ENCODE results near the gene MOB3B.

MOB3B gene

DNA sequence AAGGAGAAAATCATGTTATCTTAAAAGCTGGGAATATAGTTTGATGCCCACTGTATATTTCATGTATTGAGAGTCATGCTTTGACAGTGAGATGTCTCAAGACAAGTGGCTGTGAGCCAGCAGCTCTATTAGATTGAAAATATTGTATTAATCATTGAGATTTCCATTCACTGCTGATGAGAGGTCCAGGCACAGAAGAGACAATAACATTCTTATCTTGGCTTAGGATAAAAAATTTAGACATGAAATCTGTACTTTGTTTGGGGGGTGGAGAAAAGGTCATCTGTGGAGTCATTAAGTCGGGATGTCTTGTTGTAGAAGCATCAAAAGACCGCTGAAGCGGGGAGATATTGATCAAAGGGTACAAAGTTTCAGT is 134.8 kb downstream of the MOB3B start:
- WGBS (ENCODE audit: extremely low coverage, insufficient coverage, insufficient read length): no CpG with 5 or more reads among the region's 3 CpGs

DNA sequence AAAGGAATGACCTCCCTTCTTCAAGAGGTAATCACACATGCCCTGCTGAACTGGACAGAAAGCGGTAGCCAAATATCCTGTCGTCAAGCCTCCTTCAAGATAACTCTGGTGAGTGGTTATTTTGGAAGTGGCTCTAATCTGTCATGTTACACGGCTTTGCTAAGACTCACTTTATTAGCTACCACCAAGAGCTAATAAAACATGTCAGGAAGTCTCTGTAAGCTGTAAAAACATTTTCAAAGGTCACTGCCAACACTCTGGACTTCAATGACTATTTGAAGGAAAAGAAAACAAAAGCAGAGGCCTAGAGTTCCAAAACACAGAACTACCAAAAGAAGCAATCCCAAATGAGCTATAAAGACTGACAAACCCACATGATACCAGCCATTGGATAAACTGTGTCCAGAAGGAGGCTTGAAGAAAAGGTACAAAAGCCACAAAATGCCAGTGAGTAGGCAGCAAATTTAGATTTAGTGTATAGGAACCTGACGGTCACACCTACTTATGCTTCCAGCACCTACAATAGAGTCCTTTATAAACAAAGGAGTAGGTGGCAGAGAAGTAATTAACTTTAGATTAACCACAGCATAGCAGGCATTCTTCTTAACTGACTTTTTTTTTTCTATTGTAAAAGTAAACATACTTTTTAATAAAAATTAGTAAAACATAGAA is 135.3 kb downstream of the MOB3B start:
- Histone ChIP-seq H3K9ac (ENCODE audit: low read length) (no peak overlapping the region), H2BK12ac (ENCODE audit: low read length) (no peak overlapping the region), H2BK5ac (ENCODE audit: low read depth, low read length, poor library complexity) (no peak overlapping the region), H3K18ac (ENCODE audit: low read length) (no peak overlapping the region), H3K23ac (ENCODE audit: low read length) (no peak overlapping the region), H2BK120ac (ENCODE audit: insufficient read depth, low read length, poor library complexity) (no peak overlapping the region), H2AFZ (ENCODE audit: insufficient read depth, low read length, poor library complexity) (no peak overlapping the region), H3K79me1 (ENCODE audit: low read length) (no peaks in the 10 kb centered on the region), H3K9me3 (ENCODE audit: insufficient read depth, low read depth, low read length) (no peaks in the 10 kb centered on the region), H4K12ac (ENCODE audit: low read depth, low read length) (no peak overlapping the region), H4K91ac (ENCODE audit: low read depth, low read length) (no peak overlapping the region), H3K4ac (ENCODE audit: low read depth, low read length) (no peak overlapping the region), H2AK5ac (ENCODE audit: low read length) (no peak overlapping the region), H3K79me2 (ENCODE audit: control insufficient read depth, insufficient read depth, low read length, poor library complexity) (no peaks in the 10 kb centered on the region), H3K36me3 (ENCODE audit: control insufficient read depth in 1 of 2, insufficient read depth in 2 of 2, low read length in 2 of 2) (no peaks in the 10 kb centered on the region), H4K8ac (ENCODE audit: low read depth, low read length) (no peak overlapping the region), H3K27ac (ENCODE audit: low read depth, low read length) (no peak overlapping the region), H3K4me1 (ENCODE audit: control insufficient read depth in 1 of 2, insufficient read depth in 2 of 2, low read length in 2 of 2) (peaks cover 0 to 15% of the 10 kb centered on the region in 2 experiments), H3K4me2 (ENCODE audit: low read length) (no peak overlapping the region), H3K27me3 (ENCODE audit: insufficient read depth, low read length) (no peaks in the 10 kb centered on the region), H3K14ac (ENCODE audit: low read length) (no peak overlapping the region), H3K4me3 (ENCODE audit: low read depth, low read length) (no peak overlapping the region)
- no peak for DNase-seq
- no CpG with 5 or more reads among the region's 4 CpGs for WGBS (ENCODE audit: extremely low coverage, insufficient coverage, insufficient read length)

More for the DNA sequence above, 134.8 kb downstream of the MOB3B start:
- Histone ChIP-seq H3K4ac (ENCODE audit: low read depth, low read length) (no peak overlapping the region), H2AK5ac (ENCODE audit: low read length) (no peak overlapping the region), H4K8ac (ENCODE audit: low read depth, low read length) (no peak overlapping the region), H3K4me2 (ENCODE audit: low read length) (no peak overlapping the region), H3K9me3 (ENCODE audit: insufficient read depth, low read depth, low read length) (no peaks in the 10 kb centered on the region), H3K36me3 (ENCODE audit: control insufficient read depth in 1 of 2, insufficient read depth in 2 of 2, low read length in 2 of 2) (no peaks in the 10 kb centered on the region), H2BK120ac (ENCODE audit: insufficient read depth, low read length, poor library complexity) (no peak overlapping the region), H3K27ac (ENCODE audit: low read depth, low read length) (no peak overlapping the region), H3K14ac (ENCODE audit: low read length) (no peak overlapping the region), H3K79me2 (ENCODE audit: control insufficient read depth, insufficient read depth, low read length, poor library complexity) (no peaks in the 10 kb centered on the region), H3K23ac (ENCODE audit: low read length) (no peak overlapping the region), H2BK12ac (ENCODE audit: low read length) (no peak overlapping the region), H3K4me1 (ENCODE audit: control insufficient read depth in 1 of 2, insufficient read depth in 2 of 2, low read length in 2 of 2) (peaks cover 0 to 15% of the 10 kb centered on the region in 2 experiments), H2BK5ac (ENCODE audit: low read depth, low read length, poor library complexity) (no peak overlapping the region), H3K18ac (ENCODE audit: low read length) (no peak overlapping the region), H3K79me1 (ENCODE audit: low read length) (no peaks in the 10 kb centered on the region), H4K12ac (ENCODE audit: low read depth, low read length) (no peak overlapping the region), H3K9ac (ENCODE audit: low read length) (no peak overlapping the region), H4K91ac (ENCODE audit: low read depth, low read length) (no peak overlapping the region), H3K4me3 (ENCODE audit: low read depth, low read length) (no peak overlapping the region), H2AFZ (ENCODE audit: insufficient read depth, low read length, poor library complexity) (no peak overlapping the region), H3K27me3 (ENCODE audit: insufficient read depth, low read length) (no peaks in the 10 kb centered on the region)
- DNase-seq: no peak

DNA sequence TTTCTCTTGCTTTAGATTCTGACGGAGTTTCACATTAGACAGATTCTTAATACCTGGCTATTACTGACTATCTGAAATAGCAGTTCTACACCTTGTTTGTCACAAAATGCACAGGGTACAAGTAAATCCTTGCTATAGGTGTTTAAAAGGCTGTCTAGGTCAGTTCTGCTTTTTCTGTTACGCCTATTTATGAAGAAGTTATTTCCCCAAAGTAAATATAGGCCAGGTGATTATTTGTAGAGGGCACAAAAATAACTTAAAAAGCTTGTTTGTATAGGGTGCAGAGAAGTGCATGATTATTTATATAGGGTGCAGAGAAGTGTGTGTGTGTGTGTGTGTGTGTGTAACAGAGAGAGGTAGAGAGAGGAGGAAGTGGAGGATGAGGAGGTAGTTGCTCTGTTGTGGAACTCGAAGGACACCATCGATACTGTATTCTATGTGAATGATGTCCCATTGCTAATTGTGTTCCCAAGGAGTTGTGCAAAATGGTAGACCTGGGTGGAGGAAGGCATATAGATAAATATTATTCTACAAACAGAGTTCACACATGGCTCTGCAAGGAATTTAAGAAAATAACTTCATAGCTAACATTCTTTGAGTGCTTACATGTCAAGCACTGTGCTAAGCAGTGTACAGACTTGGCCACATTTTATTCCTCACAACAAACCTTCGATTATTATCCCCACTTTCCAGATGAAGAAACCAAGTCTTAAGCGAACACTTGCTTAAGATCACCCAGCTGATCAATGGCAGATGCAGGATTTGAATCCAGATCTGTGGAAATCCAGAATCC is 136.4 kb downstream of the MOB3B start:
- Histone ChIP-seq H3K79me1 (ENCODE audit: low read length) (no peaks in the 10 kb centered on the region), H2AK5ac (ENCODE audit: low read length) (no peak overlapping the region), H4K8ac (ENCODE audit: low read depth, low read length) (no peak overlapping the region), H4K91ac (ENCODE audit: low read depth, low read length) (no peak overlapping the region), H3K4me2 (ENCODE audit: low read length) (no peak overlapping the region), H2AFZ (ENCODE audit: insufficient read depth, low read length, poor library complexity) (no peak overlapping the region), H3K79me2 (ENCODE audit: control insufficient read depth, insufficient read depth, low read length, poor library complexity) (no peaks in the 10 kb centered on the region), H3K9me3 (ENCODE audit: insufficient read depth, low read depth, low read length) (no peaks in the 10 kb centered on the region), H3K27me3 (ENCODE audit: insufficient read depth, low read length) (no peaks in the 10 kb centered on the region), H3K9ac (ENCODE audit: low read length) (no peak overlapping the region), H3K18ac (ENCODE audit: low read length) (no peak overlapping the region), H3K36me3 (ENCODE audit: control insufficient read depth in 1 of 2, insufficient read depth in 2 of 2, low read length in 2 of 2) (no peaks in the 10 kb centered on the region), H4K12ac (ENCODE audit: low read depth, low read length) (no peak overlapping the region), H3K4me1 (ENCODE audit: control insufficient read depth in 1 of 2, insufficient read depth in 2 of 2, low read length in 2 of 2) (peaks cover 0 to 15% of the 10 kb centered on the region in 2 experiments), H3K14ac (ENCODE audit: low read length) (no peak overlapping the region), H2BK5ac (ENCODE audit: low read depth, low read length, poor library complexity) (no peak overlapping the region), H3K23ac (ENCODE audit: low read length) (no peak overlapping the region), H3K27ac (ENCODE audit: low read depth, low read length) (no peak overlapping the region), H3K4ac (ENCODE audit: low read depth, low read length) (peak overlapping the region; percentile 41), H3K4me3 (ENCODE audit: low read depth, low read length) (no peak overlapping the region), H2BK120ac (ENCODE audit: insufficient read depth, low read length, poor library complexity) (no peak overlapping the region), H2BK12ac (ENCODE audit: low read length) (no peak overlapping the region)
- peak in 1 of 2 donors; percentile 47 for DNase-seq
- no CpG with 5 or more reads among the region's 6 CpGs for WGBS (ENCODE audit: extremely low coverage, insufficient coverage, insufficient read length)

DNA sequence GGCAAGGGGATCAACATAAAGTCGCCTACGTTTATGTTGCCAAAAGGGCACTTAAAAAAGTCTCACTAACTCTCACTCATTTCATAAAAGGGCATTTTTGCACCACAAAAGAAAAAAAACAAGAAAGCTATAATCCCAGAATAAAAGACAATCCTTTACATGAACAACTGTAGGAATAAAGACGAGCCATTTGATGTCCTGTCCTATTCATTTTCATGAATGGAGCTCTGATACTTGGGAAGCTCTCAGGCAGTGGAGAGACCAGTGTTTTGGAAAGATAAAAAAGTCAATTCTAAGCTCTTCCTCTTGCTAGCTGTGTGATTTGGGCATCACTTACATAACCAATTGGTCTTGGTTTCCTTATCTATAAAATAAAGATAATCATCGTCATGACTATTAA is 137.2 kb downstream of the MOB3B start:
- no peaks in the 10 kb centered on the region for H3K36me3 ChIP-seq (ENCODE audit: control insufficient read depth in 1 of 2, insufficient read depth in 2 of 2, low read length in 2 of 2)
- H4K91ac ChIP-seq (ENCODE audit: low read depth, low read length): no peak overlapping the region
- H3K18ac ChIP-seq (ENCODE audit: low read length): no peak overlapping the region
- no peak overlapping the region for H3K14ac ChIP-seq (ENCODE audit: low read length)
- no peak overlapping the region for H2BK5ac ChIP-seq (ENCODE audit: low read depth, low read length, poor library complexity)
- H3K79me1 ChIP-seq (ENCODE audit: low read length): no peaks in the 10 kb centered on the region
- no peak overlapping the region for H2AFZ ChIP-seq (ENCODE audit: insufficient read depth, low read length, poor library complexity)
- H3K27ac ChIP-seq (ENCODE audit: low read depth, low read length): no peak overlapping the region
- H4K12ac ChIP-seq (ENCODE audit: low read depth, low read length): no peak overlapping the region
- peaks cover 0 to 18% of the 10 kb centered on the region in 2 experiments for H3K4me1 ChIP-seq (ENCODE audit: control insufficient read depth in 1 of 2, insufficient read depth in 2 of 2, low read length in 2 of 2)
- H2BK12ac ChIP-seq (ENCODE audit: low read length): no peak overlapping the region
- H3K9me3 ChIP-seq (ENCODE audit: insufficient read depth, low read depth, low read length): no peaks in the 10 kb centered on the region
- no peak overlapping the region for H3K4me2 ChIP-seq (ENCODE audit: low read length)
- H3K27me3 ChIP-seq (ENCODE audit: insufficient read depth, low read length): no peaks in the 10 kb centered on the region
- no peak for DNase-seq
- H3K9ac ChIP-seq (ENCODE audit: low read length): no peak overlapping the region
- H2BK120ac ChIP-seq (ENCODE audit: insufficient read depth, low read length, poor library complexity): no peak overlapping the region
- no peak overlapping the region for H3K4me3 ChIP-seq (ENCODE audit: low read depth, low read length)
- no peak overlapping the region for H3K23ac ChIP-seq (ENCODE audit: low read length)
- no peak overlapping the region for H4K8ac ChIP-seq (ENCODE audit: low read depth, low read length)
- H3K4ac ChIP-seq (ENCODE audit: low read depth, low read length): no peak overlapping the region
- no peak overlapping the region for H2AK5ac ChIP-seq (ENCODE audit: low read length)
- WGBS (ENCODE audit: extremely low coverage, insufficient coverage, insufficient read length): no CpG with 5 or more reads among the region's 4 CpGs
- no peaks in the 10 kb centered on the region for H3K79me2 ChIP-seq (ENCODE audit: control insufficient read depth, insufficient read depth, low read length, poor library complexity)

All from trophoblast cell (in vitro differentiated cells and primary cell).